Activated B cell treated with CpG ODN at 0.5 μM for 24 hours (primary cell): ENCODE measurements around the gene SLC24A5. TPM values are rescaled to one million over a fixed set of nuclear protein-coding genes. Genes with fewer than 3 reads are reported as not detected.

Experiments
- ATAC-seq: fragments of 200-7000 bp; cut with Tn5 transposase; one replicate; pipeline ENCODE4 v1.10.0; 2021; ENCODE audit warnings: low read depth, mild to moderate bottlenecking, moderate library complexity
- CTCF ChIA-PET: fragments of 350-600 bp; sonication (Branson Sonifier 250); formaldehyde crosslinking; loops from one replicate; lab custom pipeline; 2021; ENCODE audit warnings: antibody characterized with exemption; lab: Charles Lee
- POLR2A ChIA-PET: fragments of 350-600 bp; sonication (Branson Sonifier 250); formaldehyde crosslinking; loops from one replicate; lab custom pipeline; 2021; ENCODE audit warnings: antibody characterized with exemption; lab: Charles Lee
- DNase-seq: peaks from one replicate; pipeline ENCODE4 v3.0.0; 2022
- H3K27ac Mint-ChIP-seq: one replicate; pipeline ENCODE4 v1.8.0; 2020; ENCODE audit warnings: mixed read lengths
- H3K27me3 Mint-ChIP-seq: one replicate; pipeline ENCODE4 v1.8.0; 2021; ENCODE audit warnings: mixed read lengths
- H3K36me3 Mint-ChIP-seq: one replicate; pipeline ENCODE4 v1.8.0; 2021; ENCODE audit warnings: low read depth, mixed read lengths
- H3K4me1 Mint-ChIP-seq: one replicate; pipeline ENCODE4 v1.8.0; 2021; ENCODE audit warnings: mixed read lengths
- H3K4me3 Mint-ChIP-seq: one replicate; pipeline ENCODE4 v1.8.0; 2020; ENCODE audit warnings: mild to moderate bottlenecking, mixed read lengths
- H3K9me3 Mint-ChIP-seq: one replicate; pipeline ENCODE4 v1.8.0; 2020; ENCODE audit warnings: mixed read lengths
- intact Hi-C: fragments of 100-400 bp; cut with micrococcal nuclease; formaldehyde crosslinking; loops from one replicate; pipeline ENCODE4 v1.15.1; 2024
- total RNA-seq: library from RNA; stranded (reverse); gene quantifications from 2 replicates; pipeline ENCODE4 v1.2.3, GENCODE V29; 2022
- TF ChIP-seq, protein P1 (sequence below): fragments of 200-600 bp; IDR thresholded peaks from one replicate; pipeline ENCODE4 v1.8.0; 2022; ENCODE audit warnings: antibody characterized with exemption, mild to moderate bottlenecking

The SLC24A5 gene
- total RNA-seq, 1 donor from 2014 or later: not detected

- TF ChIP-seq, protein P1, sequence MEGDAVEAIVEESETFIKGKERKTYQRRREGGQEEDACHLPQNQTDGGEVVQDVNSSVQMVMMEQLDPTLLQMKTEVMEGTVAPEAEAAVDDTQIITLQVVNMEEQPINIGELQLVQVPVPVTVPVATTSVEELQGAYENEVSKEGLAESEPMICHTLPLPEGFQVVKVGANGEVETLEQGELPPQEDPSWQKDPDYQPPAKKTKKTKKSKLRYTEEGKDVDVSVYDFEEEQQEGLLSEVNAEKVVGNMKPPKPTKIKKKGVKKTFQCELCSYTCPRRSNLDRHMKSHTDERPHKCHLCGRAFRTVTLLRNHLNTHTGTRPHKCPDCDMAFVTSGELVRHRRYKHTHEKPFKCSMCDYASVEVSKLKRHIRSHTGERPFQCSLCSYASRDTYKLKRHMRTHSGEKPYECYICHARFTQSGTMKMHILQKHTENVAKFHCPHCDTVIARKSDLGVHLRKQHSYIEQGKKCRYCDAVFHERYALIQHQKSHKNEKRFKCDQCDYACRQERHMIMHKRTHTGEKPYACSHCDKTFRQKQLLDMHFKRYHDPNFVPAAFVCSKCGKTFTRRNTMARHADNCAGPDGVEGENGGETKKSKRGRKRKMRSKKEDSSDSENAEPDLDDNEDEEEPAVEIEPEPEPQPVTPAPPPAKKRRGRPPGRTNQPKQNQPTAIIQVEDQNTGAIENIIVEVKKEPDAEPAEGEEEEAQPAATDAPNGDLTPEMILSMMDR: no peak
- Mint-ChIP-seq H3K4me1 (peaks cover 18% of the 10 kb centered on the region), H3K27ac (peak overlapping the region; percentile 90), H3K9me3 (no peaks in the 10 kb centered on the region), H3K36me3 (peaks cover 3% of the 10 kb centered on the region), H3K27me3 (peaks cover 13% of the 10 kb centered on the region), H3K4me3 (peak overlapping the region; percentile 94)
- ATAC-seq (peak; percentile 50), DNase-seq (no peak)
- ChIA-PET CTCF (no interaction called here), POLR2A (interaction anchor here (1.0 to 1.5 kb wide), 2 partner anchors 154 to 634 kb away, joined by 3 read pairs; partner anchors contain the start of genes CEP152 and DUT)
- intact Hi-C loops: loop anchor here (10.0 kb wide), 3 partner anchors 697 to 1447 kb away; partner anchors contain the start of genes DTWD1, EID1, FAM227B and SECISBP2L
Measured at GRCh38 chr15:48177383-48177765, 56.6 kb downstream of the SLC24A5 start.

GRCh38 chr15:48177766-48178647 lies 57.2 kb downstream of the SLC24A5 start, which contains the start of gene MYEF2:
MYEF2 (minus strand) TSS chr15:48178295; CDS start chr15:48178237, 58 bp downstream.
- CTCF ChIA-PET: no interaction called here
- Mint-ChIP-seq H3K4me3 (peak within 1 kb of the TSS; percentile 94), H3K4me1 (peaks cover 18% of the 10 kb centered on the region), H3K27me3 (peaks cover 13% of the 10 kb centered on the region), H3K27ac (peak within 1 kb of the TSS; percentile 90), H3K9me3 (no peaks in the 10 kb centered on the region), H3K36me3 (peaks cover 3% of the 10 kb centered on the region)
- TF ChIP-seq, protein P1: no peak
- intact Hi-C loops: loop anchor here (2.0 to 10.0 kb wide), 5 partner anchors 13 to 1447 kb away; partner anchors contain the start of genes DTWD1, DUT, EID1 and FAM227B
- peak; percentile 84 for ATAC-seq
- POLR2A ChIA-PET: interaction anchor here (1.0 to 1.5 kb wide), 2 partner anchors 153 to 633 kb away, joined by 3 read pairs; partner anchors contain the start of genes CEP152 and DUT
- DNase-seq: peak; percentile 55

GRCh38 chr15:48178648-48178931 lies 57.8 kb downstream of the SLC24A5 start:
- Mint-ChIP-seq H3K4me3 (peak overlapping the region; percentile 68), H3K36me3 (peaks cover 3% of the 10 kb centered on the region), H3K27me3 (peaks cover 14% of the 10 kb centered on the region), H3K9me3 (no peaks in the 10 kb centered on the region), H3K27ac (no peak overlapping the region), H3K4me1 (peaks cover 18% of the 10 kb centered on the region)
- TF ChIP-seq, protein P1: no peak
- intact Hi-C loops: loop anchor here (2.0 to 10.0 kb wide), 5 partner anchors 14 to 1446 kb away; partner anchors contain the start of genes DTWD1, DUT, EID1 and FAM227B
- ChIA-PET CTCF (no interaction called here), POLR2A (interaction anchor here (1.5 kb wide), 1 partner anchor 632 kb away, joined by 3 read pairs; the partner anchor contains the start of gene CEP152)
- DNase-seq (no peak), ATAC-seq (no peak)

GRCh38 chr15:48182749-48183148 lies 62.0 kb downstream of the SLC24A5 start:
- ChIA-PET POLR2A (no interaction called here), CTCF (no interaction called here)
- no peaks in the 10 kb centered on the region for H3K36me3 Mint-ChIP-seq
- H3K27ac Mint-ChIP-seq: no peak overlapping the region
- intact Hi-C loops: no loop called here
- TF ChIP-seq, protein P1: no peak
- H3K27me3 Mint-ChIP-seq: peaks cover 25% of the 10 kb centered on the region
- no peak overlapping the region for H3K4me3 Mint-ChIP-seq
- ATAC-seq (no peak), DNase-seq (no peak)
- no peaks in the 10 kb centered on the region for H3K4me1 Mint-ChIP-seq
- no peaks in the 10 kb centered on the region for H3K9me3 Mint-ChIP-seq

- TF ChIP-seq, protein P1: no peak
- Mint-ChIP-seq H3K27ac (no peak overlapping the region), H3K9me3 (no peaks in the 10 kb centered on the region), H3K27me3 (peaks cover 22% of the 10 kb centered on the region), H3K4me1 (no peaks in the 10 kb centered on the region), H3K36me3 (no peaks in the 10 kb centered on the region), H3K4me3 (no peak overlapping the region)
- ChIA-PET POLR2A (no interaction called here), CTCF (no interaction called here)
- intact Hi-C loops: no loop called here
- ATAC-seq (no peak), DNase-seq (no peak)
Measured at GRCh38 chr15:48185529-48185928, 64.7 kb downstream of the SLC24A5 start.
